Ovary (tissue), 9 donors: ENCODE results near the gene NEO1. TPM values are rescaled to one million over a fixed set of nuclear protein-coding genes. Genes with fewer than 3 reads are reported as not detected.

Experiments used
- DNase-seq, 5 donors: peaks; one replicate each; pipeline ENCODE4 v3.0.0-alpha.2; 2019 to 2020
- H3K27ac ChIP-seq, 2 donors: fragments of 200-600 bp; one replicate each; pipeline versions ENCODE4 v1.5.1 to v1.8.0; 2019 to 2022
- H3K27me3 ChIP-seq: fragments of 200-600 bp; one replicate; pipeline ENCODE4 v1.8.0; 2022
- H3K36me3 ChIP-seq: fragments of 200-600 bp; sonication (generic); one replicate; pipeline ENCODE4 v1.5.1; 2019
- H3K4me1 ChIP-seq: one replicate; pipeline ENCODE4 v1.8.1; 2013; ENCODE audit warnings: mild to moderate bottlenecking, moderate library complexity; ENCODE audit not compliant: insufficient read depth
- H3K4me3 ChIP-seq: fragments of 200-600 bp; sonication (generic); one replicate; pipeline ENCODE4 v1.5.1; 2017
- H3K9me3 ChIP-seq, 2 donors: fragments of 200-600 bp in 1 of 2; sonication (generic) in 1 of 2; one replicate each; pipeline versions ENCODE4 v1.5.1 to v1.8.1; 2013 to 2019; ENCODE audit warnings: mild to moderate bottlenecking in 1 of 2, moderate library complexity in 1 of 2
- CTCF ChIP-seq, 3 donors: fragments of 450-650 bp in 2 of 3; fragments of 200-600 bp in 1 of 3; IDR thresholded peaks; one replicate each; pipeline versions ENCODE4 v1.5.1 to v1.8.0; 2016 to 2022; ENCODE audit warnings: antibody characterized with exemption in 3 of 3, mild to moderate bottlenecking in 1 of 3
- EP300 ChIP-seq: sonication (generic); formaldehyde crosslinking; IDR thresholded peaks from one replicate; pipeline ENCODE4 v1.6.1; 2017; ENCODE audit warnings: antibody characterized with exemption
- POLR2A ChIP-seq: fragments of 450-650 bp; IDR thresholded peaks from one replicate; pipeline ENCODE4 v1.6.1; 2017; ENCODE audit warnings: antibody characterized with exemption, mild to moderate bottlenecking, moderate library complexity
- WGBS, 3 donors: extraction: QIAGEN DNeasy Blood & Tissue Kit in 1 of 3; methylation state at CpG; one replicate each; pipeline versions ENCODE4 v1.1.5 to v1.1.7; 2013 to 2017; 5-methylcytosine and 5-hydroxymethylcytosine counted together
- intact Hi-C, 4 donors: fragments of 100-400 bp; cut with DNase I; formaldehyde crosslinking; loops; one replicate each; pipeline versions ENCODE4 v1.11.0 to v1.15.1; 2022 to 2023
- polyA plus RNA-seq, 2 donors: library from polyadenylated mRNA; stranded (reverse); fragments of 200-250 nt in 1 of 2; fragments of 350-450 nt in 1 of 2; fragmentation: Illumina TruSeq in 1 of 2; extraction: RNeasy Lipid Tissue Mini Kit (QIAGEN cat#74804) in 1 of 2; gene quantifications; one replicate each; pipeline ENCODE4 v1.2.3, GENCODE V29; 2013 to 2014
- total RNA-seq, 7 donors: library from RNA; depleted of rRNA in 2 of 7; stranded (reverse); fragments of >200 nt in 2 of 7; fragmentation: NEBNext Ultra II Directional in 3 of 7; extraction: Animal tissue kit (Norgen Biotek cat#: 25700) in 3 of 7; gene quantifications; one replicate each; pipeline versions ENCODE4 v1.1.0 to v1.2.4, GENCODE V29; 2016 to 2023
- donor health status: DM: no; HTN: no; CAD: no; lungs with moderate emphysema.
- donor health status: DM: no; HTN: no; CAD: no.
- donor health status: Bipolar disorder and iron deficiency.
- donor health status: DM: yes; HTN: yes; CAD: no.
- donor health status: DM: no; HTN: no; CAD: no.
- donor health status: DM: yes; HTN: yes; CAD: no.

NEO1 gene
- total and polyA plus RNA-seq, 9 donors, result 22.8 to 54.7 (median 40.7) TPM

DNA sequence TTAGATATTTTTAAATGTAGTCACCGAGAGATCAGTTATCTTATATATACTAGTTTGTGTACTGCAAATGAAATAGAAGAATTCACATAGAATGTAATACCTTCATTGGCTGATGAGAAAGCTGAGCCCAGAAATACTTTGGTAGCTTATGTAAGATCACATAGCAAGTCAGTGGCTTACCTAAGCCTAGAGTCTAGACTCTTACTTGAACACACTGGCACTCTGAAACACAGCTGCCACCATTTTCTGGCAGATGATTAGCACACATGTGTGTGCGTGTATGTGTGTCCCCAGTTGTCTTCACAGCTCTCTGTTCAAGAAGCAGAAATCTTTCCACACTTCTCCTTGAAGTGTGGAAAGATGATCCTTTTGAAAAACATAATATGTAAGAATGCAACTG, 124.3 kb downstream of the NEO1 start:
- H3K4me1 ChIP-seq, result no peaks in the 10 kb centered on the region
- H3K27me3 ChIP-seq, result no peaks in the 10 kb centered on the region
- H3K36me3 ChIP-seq, result no peaks in the 10 kb centered on the region
- 88 to 96% (median 91%) methylated on average over 2 of the region's 2 CpGs for WGBS, 3 donors
- no peak for TF ChIP-seq CTCF (IDR thresholded peaks at IDR 0.05)
- TF ChIP-seq EP300, result no peak
- no peak for TF ChIP-seq POLR2A
- no peaks in the 10 kb centered on the region for H3K9me3 ChIP-seq
- H3K4me3 ChIP-seq, result no peak overlapping the region
- DNase-seq, result no peak
- intact Hi-C loops, result no loop called here
- no peak overlapping the region for H3K27ac ChIP-seq

GRCh38 chr15:73183071-73183470, 130.8 kb downstream of the NEO1 start:
- 90 to 97% (median 97%) methylated on average over 3 of the region's 3 CpGs for WGBS, 3 donors
- TF ChIP-seq CTCF (IDR thresholded peaks at IDR 0.05) (no peak), EP300 (no peak), POLR2A (no peak)
- H3K27ac ChIP-seq, result no peak overlapping the region
- H3K27me3 ChIP-seq, result no peaks in the 10 kb centered on the region
- H3K9me3 ChIP-seq, result no peaks in the 10 kb centered on the region
- intact Hi-C loops, result no loop called here
- no peaks in the 10 kb centered on the region for H3K4me1 ChIP-seq
- DNase-seq, result no peak
- no peak overlapping the region for H3K4me3 ChIP-seq
- H3K36me3 ChIP-seq, result no peaks in the 10 kb centered on the region

DNA sequence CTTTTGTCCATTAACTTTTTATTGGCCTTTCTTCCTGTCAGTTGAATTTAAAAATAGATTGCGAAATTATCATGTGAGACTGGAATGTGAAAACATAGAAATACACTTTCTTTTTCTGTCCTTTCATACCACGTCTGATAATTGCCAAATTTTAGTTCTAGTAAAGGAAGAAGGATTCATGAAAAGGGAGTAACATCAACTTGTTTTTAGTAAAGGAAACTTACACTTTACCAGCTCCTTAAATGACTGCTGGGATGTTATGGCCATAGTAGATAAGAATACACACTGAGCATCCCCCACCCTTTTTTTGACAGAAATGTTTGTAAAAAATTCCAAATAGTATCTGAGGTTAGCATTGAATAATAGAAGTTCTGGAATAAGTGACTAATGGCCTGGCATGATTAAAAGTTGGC, 137.9 kb downstream of the NEO1 start:
- no peak overlapping the region for H3K27ac ChIP-seq
- H3K27me3 ChIP-seq, result no peaks in the 10 kb centered on the region
- DNase-seq, result no peak
- TF ChIP-seq CTCF (IDR thresholded peaks at IDR 0.05), result no peak
- no peak for TF ChIP-seq POLR2A
- TF ChIP-seq EP300, result no peak
- H3K4me1 ChIP-seq, result no peaks in the 10 kb centered on the region
- WGBS, 3 donors, result 2 to 15% (median 11%) methylated on average over 2 of the region's 2 CpGs
- no peaks in the 10 kb centered on the region for H3K9me3 ChIP-seq
- H3K4me3 ChIP-seq, result no peak overlapping the region
- intact Hi-C loops, result no loop called here
- H3K36me3 ChIP-seq, result no peaks in the 10 kb centered on the region

DNA sequence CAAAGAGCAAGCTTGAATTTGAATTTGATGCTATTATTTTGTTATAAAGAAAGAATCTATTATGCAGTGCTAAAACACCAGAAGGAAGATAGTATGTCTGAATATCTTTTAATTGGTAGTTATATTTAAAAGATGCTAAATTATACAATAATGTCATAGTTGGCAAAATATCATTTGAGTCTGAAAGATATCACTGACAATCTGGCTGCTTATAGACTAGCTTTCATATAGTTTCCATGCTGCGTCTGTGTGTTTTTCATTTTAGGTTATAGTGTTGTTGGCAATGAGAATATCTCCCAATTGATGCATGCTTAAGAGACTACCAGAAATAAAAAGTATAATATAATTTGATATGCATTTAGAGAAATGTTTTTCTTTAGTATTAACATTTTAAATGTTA, 142.9 kb downstream of the NEO1 start:
- Histone ChIP-seq H3K27me3 (no peaks in the 10 kb centered on the region), H3K4me3 (no peak overlapping the region), H3K27ac (no peak overlapping the region), H3K4me1 (no peaks in the 10 kb centered on the region), H3K9me3 (no peaks in the 10 kb centered on the region), H3K36me3 (no peaks in the 10 kb centered on the region)
- WGBS, 3 donors, result 97 to 99% (median 98%) methylated on average over 1 of the region's 1 CpG
- DNase-seq, result no peak
- TF ChIP-seq CTCF (IDR thresholded peaks at IDR 0.05), result no peak
- intact Hi-C loops, result no loop called here

DNA sequence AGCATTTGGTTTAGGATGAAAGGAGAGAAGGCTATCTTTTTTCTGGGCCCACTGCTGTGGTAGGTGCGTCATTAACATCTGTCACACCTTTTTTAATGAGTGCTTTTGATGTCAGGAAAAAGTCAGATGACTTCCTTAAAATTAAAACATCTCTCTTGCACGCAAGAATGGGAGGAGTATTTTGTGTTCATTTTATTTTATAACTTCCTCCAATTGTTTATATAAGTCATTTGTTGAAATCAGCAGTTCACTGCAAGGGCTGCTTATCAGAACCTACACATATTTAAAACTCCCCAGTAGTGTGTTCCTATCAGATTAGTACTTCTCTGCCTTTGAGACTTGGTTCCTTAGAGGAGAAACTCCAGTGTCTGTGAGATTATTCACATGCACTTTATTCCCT, 143.8 kb downstream of the NEO1 start:
- no peaks in the 10 kb centered on the region for H3K9me3 ChIP-seq
- H3K27ac ChIP-seq, result no peak overlapping the region
- no peak for DNase-seq
- H3K4me3 ChIP-seq, result no peak overlapping the region
- no peak for TF ChIP-seq EP300
- no peak for TF ChIP-seq CTCF (IDR thresholded peaks at IDR 0.05)
- TF ChIP-seq POLR2A, result no peak
- H3K36me3 ChIP-seq, result no peaks in the 10 kb centered on the region
- WGBS, 3 donors, result 54 to 73% (median 54%) methylated on average over 2 of the region's 2 CpGs
- no peaks in the 10 kb centered on the region for H3K4me1 ChIP-seq
- intact Hi-C loops, result no loop called here
- H3K27me3 ChIP-seq, result no peaks in the 10 kb centered on the region
